Measurements from ENCODE around the gene ARHGAP42.

DNA sequence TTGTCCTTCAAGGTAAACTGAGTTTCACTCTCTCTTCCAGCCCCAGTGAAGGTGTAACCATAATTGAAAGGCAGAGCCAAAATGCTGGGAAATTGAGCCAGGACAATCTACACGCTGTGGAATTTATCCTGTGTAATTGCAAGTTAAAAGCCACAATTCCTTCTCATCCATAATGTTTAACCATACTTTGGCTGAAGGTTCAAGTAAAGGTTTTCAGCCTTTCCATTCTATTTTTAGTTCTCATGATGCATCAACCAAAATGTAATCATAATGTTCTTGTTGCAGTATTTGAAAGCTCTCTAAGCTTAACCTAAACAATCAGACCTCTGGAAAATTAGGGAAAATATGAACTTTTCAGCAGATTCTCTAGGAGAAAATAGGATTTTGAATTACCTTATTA is 14.0 kb upstream of the ARHGAP42 start:
- TF ChIP-seq EZH2 (IDR thresholded peaks at IDR 0.05) (no peak), POLR2AphosphoS5 (IDR thresholded peaks at IDR 0.05; ENCODE audit: borderline replicate concordance, low read depth, low read length) (no peak), FOXP2 (optimal IDR thresholded peaks at IDR 0.05; ENCODE audit: control extremely low read depth, extremely low read length, insufficient read depth) (no peak)

All from SK-N-MC (cell line).